Body of pancreas (tissue), 4 donors: Measurements from ENCODE around the gene HELZ. TPM values are rescaled to one million over a fixed set of nuclear protein-coding genes. Genes with fewer than 3 reads are reported as not detected.

Source experiments
- ATAC-seq: fragments of 150-250 bp; one replicate; pipeline ENCODE4 v1.9.1; 2016
- DNase-seq, 4 donors: peaks; one replicate each; pipeline ENCODE4 v3.0.0-alpha.2; 2019
- H3K27ac ChIP-seq, 4 donors: fragments of 200-600 bp; sonication (generic); 1 replicate in 3 of 4; 2 replicates in 1 of 4; pipeline versions ENCODE4 v1.5.1 to v1.6.1; 2016 to 2019; ENCODE audit warnings: mild to moderate bottlenecking in 1 of 4, mixed read lengths in 1 of 4, moderate library complexity in 1 of 4
- H3K27me3 ChIP-seq, 2 donors: fragments of 200-600 bp; sonication (generic); one replicate each; pipeline ENCODE4 v1.6.0; 2016; ENCODE audit warnings: mild to moderate bottlenecking in 1 of 2
- H3K36me3 ChIP-seq, 2 donors: fragments of 200-600 bp; sonication (generic); replicated peaks in 1 of 2; 2 replicates each; pipeline ENCODE4 v1.5.1; 2016; ENCODE audit warnings: low read depth in 2 of 2; ENCODE audit not compliant: insufficient read depth in 1 of 2
- H3K4me1 ChIP-seq: fragments of 200-600 bp; sonication (generic); one replicate; pipeline ENCODE4 v1.6.0; 2016
- H3K4me3 ChIP-seq, 2 donors: fragments of 200-600 bp; sonication (generic); 1 replicate in 1 of 2; 2 replicates in 1 of 2; pipeline ENCODE4 v1.5.1; 2016 to 2019
- H3K9me3 ChIP-seq, 3 donors: fragments of 200-600 bp; sonication (generic); 1 replicate in 2 of 3; 2 replicates in 1 of 3; pipeline ENCODE4 v1.5.1; 2016
- CTCF ChIP-seq, 7 experiments: fragments of 450-650 bp in 4 of 7; fragments of 200-600 bp in 3 of 7; sonication (generic) in 3 of 7; IDR thresholded peaks; one replicate each; pipeline ENCODE4 v1.5.1; 2016 to 2019; ENCODE audit warnings: antibody characterized with exemption in 7 of 7
- POLR2A ChIP-seq, 3 donors: fragments of 450-650 bp; IDR thresholded peaks; one replicate each; pipeline ENCODE4 v1.6.1; 2016; ENCODE audit warnings: antibody characterized with exemption in 3 of 3, mild to moderate bottlenecking in 2 of 3
- WGBS, 2 donors: methylation state at CpG; one replicate each; pipeline ENCODE4 v1.1.5; 2017; 5-methylcytosine and 5-hydroxymethylcytosine counted together
- intact Hi-C: fragments of 100-400 bp; cut with DNase I; formaldehyde crosslinking; loops from one replicate; pipeline ENCODE4 v1.15.1; 2023
- total RNA-seq, 2 donors: library from RNA; depleted of rRNA; stranded (reverse); fragments of >200 nt; gene quantifications; one replicate each; pipeline ENCODE4 v1.1.0, GENCODE V29; 2016

Gene HELZ
- total RNA-seq, 2 donors from 2014 or later: 21.0 to 34.6 TPM

GRCh38 chr17:67139784-67140665 lies 105.0 kb downstream of the HELZ start:
- Histone ChIP-seq H3K9me3 (no peaks in the 10 kb centered on the region), H3K27me3 (no peaks in the 10 kb centered on the region), H3K36me3 (peaks cover 0 to 3% of the 10 kb centered on the region in 2 donors), H3K27ac (peak overlapping the region; percentile 8 to 72 (median 56)), H3K4me3 (no peak overlapping the region), H3K4me1 (peaks cover 24% of the 10 kb centered on the region)
- intact Hi-C loops: no loop called here
- peak; percentile 9 to 83 (median 71) for TF ChIP-seq CTCF (IDR thresholded peaks at IDR 0.05)
- TF ChIP-seq POLR2A (IDR thresholded peaks at IDR 0.05): no peak
- DNase-seq (peak; percentile 79 to 92 (median 87)), ATAC-seq (peak; percentile 99)
- 57 to 71% methylated on average over 10 of the region's 10 CpGs for WGBS, 2 donors

- H3K27ac ChIP-seq: peak overlapping the region; percentile 8 to 72 (median 56)
- WGBS, 2 donors: 86 to 100% methylated on average over 1 of the region's 1 CpG
- TF ChIP-seq POLR2A (IDR thresholded peaks at IDR 0.05) (no peak), CTCF (IDR thresholded peaks at IDR 0.05) (no peak)
- peaks cover 24% of the 10 kb centered on the region for H3K4me1 ChIP-seq
- H3K27me3 ChIP-seq: no peaks in the 10 kb centered on the region
- no peak overlapping the region for H3K4me3 ChIP-seq
- no peaks in the 10 kb centered on the region for H3K9me3 ChIP-seq
- no peak for ATAC-seq
- H3K36me3 ChIP-seq: peaks cover 0 to 3% of the 10 kb centered on the region in 2 donors
- intact Hi-C loops: no loop called here
- DNase-seq: no peak
Observed at GRCh38 chr17:67139289-67139688, 105.7 kb downstream of the HELZ start.

DNA sequence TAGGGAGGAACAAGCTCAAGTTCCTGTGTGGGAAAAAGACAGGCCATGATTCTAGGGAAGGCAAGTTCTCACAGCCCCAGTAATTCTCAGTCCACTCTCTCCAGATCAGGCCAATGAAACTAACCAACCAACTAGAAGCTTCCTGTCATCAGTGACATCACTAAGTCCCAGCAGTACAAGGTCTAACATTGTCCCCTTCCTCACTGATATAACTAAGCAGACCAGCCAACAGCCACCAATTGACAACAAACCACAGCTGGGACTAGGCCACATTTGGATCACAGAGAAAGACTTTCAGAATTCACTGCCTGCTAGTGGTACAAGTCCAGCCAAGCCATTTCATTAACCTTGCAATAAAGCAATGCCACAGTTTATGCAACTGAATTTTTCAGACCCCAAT lies 106.6 kb downstream of the HELZ start:
- DNase-seq (peak in 1 of 4 donors; percentile 5), ATAC-seq (no peak)
- Histone ChIP-seq H3K4me1 (peaks cover 24% of the 10 kb centered on the region), H3K27ac (peak overlapping the region in 2 of 4 donors; percentile 53 to 58), H3K4me3 (no peak overlapping the region), H3K27me3 (no peaks in the 10 kb centered on the region), H3K36me3 (peaks cover 0 to 3% of the 10 kb centered on the region in 2 donors), H3K9me3 (no peaks in the 10 kb centered on the region)
- intact Hi-C loops: no loop called here
- TF ChIP-seq POLR2A (IDR thresholded peaks at IDR 0.05) (no peak), CTCF (IDR thresholded peaks at IDR 0.05) (no peak)

GRCh38 chr17:67137860-67138259 lies 107.1 kb downstream of the HELZ start:
- Histone ChIP-seq H3K4me1 (peaks cover 25% of the 10 kb centered on the region), H3K27ac (peak overlapping the region in 2 of 4 donors; percentile 53 to 58), H3K9me3 (no peaks in the 10 kb centered on the region), H3K36me3 (peaks cover 0 to 3% of the 10 kb centered on the region in 2 donors), H3K4me3 (no peak overlapping the region), H3K27me3 (no peaks in the 10 kb centered on the region)
- TF ChIP-seq CTCF (IDR thresholded peaks at IDR 0.05): no peak
- TF ChIP-seq POLR2A (IDR thresholded peaks at IDR 0.05): no peak
- ATAC-seq (no peak), DNase-seq (no peak)
- WGBS, 2 donors: 67 to 76% methylated on average over 5 of the region's 5 CpGs
- intact Hi-C loops: no loop called here

- ATAC-seq (no peak), DNase-seq (no peak)
- H3K36me3 ChIP-seq: peaks cover 0 to 3% of the 10 kb centered on the region in 2 donors
- H3K27me3 ChIP-seq: no peaks in the 10 kb centered on the region
- 94 to 99% methylated on average over 3 of the region's 3 CpGs for WGBS, 2 donors
- H3K27ac ChIP-seq: no peak overlapping the region
- intact Hi-C loops: no loop called here
- TF ChIP-seq POLR2A (IDR thresholded peaks at IDR 0.05) (no peak), CTCF (IDR thresholded peaks at IDR 0.05) (no peak)
- peaks cover 33% of the 10 kb centered on the region for H3K4me1 ChIP-seq
- no peaks in the 10 kb centered on the region for H3K9me3 ChIP-seq
- no peak overlapping the region for H3K4me3 ChIP-seq
Observed at GRCh38 chr17:67137026-67137370, 108.0 kb downstream of the HELZ start.
